ENCODE results near the gene PRELID3B.

DNA sequence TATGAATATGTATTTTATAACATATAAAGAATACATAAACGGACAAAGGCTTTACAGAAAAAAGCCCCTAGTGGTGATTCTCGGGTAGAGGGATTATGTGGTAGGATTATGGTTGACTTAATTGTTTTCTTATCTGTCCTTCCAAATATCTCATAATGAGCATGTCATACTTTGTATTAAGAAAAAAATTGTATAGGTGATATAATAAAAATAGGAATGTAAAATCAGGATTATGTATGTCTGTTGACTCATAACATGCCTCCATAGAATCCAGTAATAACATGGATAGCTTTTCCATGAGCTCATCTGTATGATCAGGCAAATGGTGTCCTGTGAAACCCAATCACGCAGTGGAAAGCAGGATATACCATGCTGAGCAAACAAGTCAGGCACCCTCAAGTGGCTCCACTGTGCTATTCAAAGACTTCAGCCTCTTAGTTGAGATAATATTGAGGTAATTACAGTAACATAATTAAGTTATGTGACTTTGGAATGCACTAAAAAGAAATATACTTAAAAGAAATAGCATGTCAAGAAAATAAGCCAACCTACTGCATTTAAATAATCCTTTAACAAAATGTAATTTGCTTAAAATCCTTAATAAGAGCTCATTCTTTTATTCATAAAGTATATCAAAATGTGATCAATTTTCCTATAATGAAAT is 39.6 kb upstream of the PRELID3B start:
- TF ChIP-seq CTCF (conservative IDR thresholded peaks at IDR 0.05) (peak; percentile 42), EZH2 (IDR thresholded peaks at IDR 0.05; ENCODE audit: low read depth) (no peak)

Data from PC-9 (cell line).